Kidney (tissue), 14 donors: ENCODE measurements around the gene DPP6. TPM values are rescaled to one million over a fixed set of nuclear protein-coding genes. Genes with fewer than 3 reads are reported as not detected.

Experiments used
- DNase-seq, 5 donors: peaks; one replicate each; pipeline ENCODE4 v3.0.0-alpha.2; 2013 to 2020
- FAIRE-seq: peaks from 2 replicates; lab custom pipeline; 2012; peaks lifted over from hg19 to GRCh38; lab: Jason Lieb, UNC
- H3K27ac ChIP-seq, 2 donors: one replicate each; pipeline ENCODE4 v1.7.0; 2013; ENCODE audit warnings: low read depth in 2 of 2, low read length in 2 of 2, inconsistent platforms in 1 of 2
- H3K27me3 ChIP-seq: one replicate; pipeline ENCODE4 v1.7.1; 2013; ENCODE audit warnings: low read length, inconsistent platforms; ENCODE audit not compliant: control insufficient read depth, insufficient read depth
- H3K36me3 ChIP-seq, 3 donors: one replicate each; pipeline versions ENCODE4 v1.7.0 to v1.7.1; 2013; ENCODE audit warnings: low read length in 3 of 3, control low read depth in 1 of 3, inconsistent platforms in 1 of 3; ENCODE audit not compliant: insufficient read depth in 3 of 3, control insufficient read depth in 2 of 3
- H3K4me1 ChIP-seq, 3 donors: one replicate each; pipeline versions ENCODE4 v1.7.0 to v1.7.1; 2013; ENCODE audit warnings: low read length in 3 of 3, inconsistent platforms in 1 of 3, low read depth in 1 of 3; ENCODE audit not compliant: control insufficient read depth in 2 of 3, insufficient read depth in 2 of 3
- H3K4me3 ChIP-seq, 3 donors: one replicate each; pipeline versions ENCODE4 v1.7.0 to v1.8.1; 2013; ENCODE audit warnings: low read length in 3 of 3, control low read depth in 1 of 3, inconsistent platforms in 1 of 3
- H3K9ac ChIP-seq, 3 donors: one replicate each; pipeline versions ENCODE4 v1.7.0 to v1.7.1; 2013; ENCODE audit warnings: low read length in 3 of 3, control low read depth in 1 of 3, inconsistent platforms in 1 of 3
- H3K9me3 ChIP-seq, 3 donors: one replicate each; pipeline versions ENCODE4 v1.7.0 to v1.7.1; 2013; ENCODE audit warnings: low read length in 3 of 3, control low read depth in 1 of 3, inconsistent platforms in 1 of 3; ENCODE audit not compliant: control insufficient read depth in 2 of 3, insufficient read depth in 1 of 3
- intact Hi-C: fragments of 100-400 bp; cut with DNase I; formaldehyde crosslinking; loops from one replicate; pipeline ENCODE4 v1.11.1; 2022
- polyA plus RNA-seq: library from polyadenylated mRNA; stranded (reverse); fragments of 350-450 nt; fragmentation: Illumina TruSeq; extraction: RNeasy Lipid Tissue Mini Kit (QIAGEN cat#74804); gene quantifications from one replicate; pipeline ENCODE4 v1.2.3, GENCODE V29; 2014; ENCODE audit warnings: low read depth, low replicate concordance; ENCODE audit not compliant: insufficient read depth
- total RNA-seq: library from RNA; stranded (reverse); fragmentation: NEBNext Ultra II Directional; extraction: Animal tissue kit (Norgen Biotek cat#: 25700); gene quantifications from one replicate; pipeline ENCODE4 v1.2.1, GENCODE V29; 2021
- TF ChIP-seq, protein P1 (sequence below): IDR thresholded peaks from 3 replicates; pipeline ENCODE4 v1.5.1; 2012; ENCODE audit warnings: mild to moderate bottlenecking, moderate library complexity, borderline replicate concordance; ENCODE audit not compliant: insufficient read depth; ENCODE audit errors: extremely low read depth
- donor health status: control.
- donor health status: control.
- donor health status: control.
- donor health status: control.
- donor health status: control.
- donor health status: DM: yes; HTN: yes; CAD: no.
- donor health status: Normal renal cell carcinoma (clear cell type).

DPP6 gene
- total and polyA plus RNA-seq, 2 donors from 2014 or later = 1.8 to 6.9 TPM

DNA sequence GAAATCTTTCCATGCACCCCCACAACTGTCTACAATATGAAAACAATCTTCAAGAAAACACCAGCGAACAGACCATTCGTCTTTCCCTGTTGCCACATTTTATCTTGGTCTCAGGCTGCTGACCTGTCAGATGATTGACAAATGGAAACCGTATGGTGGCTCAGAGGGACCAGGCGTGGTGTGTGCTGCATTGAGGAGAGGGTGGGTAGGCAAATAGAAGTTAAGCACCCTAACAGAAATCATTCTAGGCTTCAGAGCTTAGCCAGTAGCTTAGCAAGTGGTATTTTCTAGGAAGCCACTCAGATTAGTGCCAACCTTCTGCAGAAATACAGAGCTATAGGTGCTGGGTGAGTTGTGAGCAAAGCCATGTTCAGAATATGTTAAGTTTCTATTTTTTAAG is 114.9 kb downstream of the DPP6 start:
- no peak for FAIRE-seq
- TF ChIP-seq, protein P1, sequence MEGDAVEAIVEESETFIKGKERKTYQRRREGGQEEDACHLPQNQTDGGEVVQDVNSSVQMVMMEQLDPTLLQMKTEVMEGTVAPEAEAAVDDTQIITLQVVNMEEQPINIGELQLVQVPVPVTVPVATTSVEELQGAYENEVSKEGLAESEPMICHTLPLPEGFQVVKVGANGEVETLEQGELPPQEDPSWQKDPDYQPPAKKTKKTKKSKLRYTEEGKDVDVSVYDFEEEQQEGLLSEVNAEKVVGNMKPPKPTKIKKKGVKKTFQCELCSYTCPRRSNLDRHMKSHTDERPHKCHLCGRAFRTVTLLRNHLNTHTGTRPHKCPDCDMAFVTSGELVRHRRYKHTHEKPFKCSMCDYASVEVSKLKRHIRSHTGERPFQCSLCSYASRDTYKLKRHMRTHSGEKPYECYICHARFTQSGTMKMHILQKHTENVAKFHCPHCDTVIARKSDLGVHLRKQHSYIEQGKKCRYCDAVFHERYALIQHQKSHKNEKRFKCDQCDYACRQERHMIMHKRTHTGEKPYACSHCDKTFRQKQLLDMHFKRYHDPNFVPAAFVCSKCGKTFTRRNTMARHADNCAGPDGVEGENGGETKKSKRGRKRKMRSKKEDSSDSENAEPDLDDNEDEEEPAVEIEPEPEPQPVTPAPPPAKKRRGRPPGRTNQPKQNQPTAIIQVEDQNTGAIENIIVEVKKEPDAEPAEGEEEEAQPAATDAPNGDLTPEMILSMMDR = no peak
- DNase-seq = no peak
- H3K9me3 ChIP-seq = no peaks in the 10 kb centered on the region
- no peak overlapping the region for H3K27ac ChIP-seq
- intact Hi-C loops = no loop called here
- no peaks in the 10 kb centered on the region for H3K4me1 ChIP-seq
- no peak overlapping the region for H3K9ac ChIP-seq
- no peak overlapping the region for H3K4me3 ChIP-seq
- H3K36me3 ChIP-seq = no peaks in the 10 kb centered on the region
- H3K27me3 ChIP-seq = no peaks in the 10 kb centered on the region

DNA sequence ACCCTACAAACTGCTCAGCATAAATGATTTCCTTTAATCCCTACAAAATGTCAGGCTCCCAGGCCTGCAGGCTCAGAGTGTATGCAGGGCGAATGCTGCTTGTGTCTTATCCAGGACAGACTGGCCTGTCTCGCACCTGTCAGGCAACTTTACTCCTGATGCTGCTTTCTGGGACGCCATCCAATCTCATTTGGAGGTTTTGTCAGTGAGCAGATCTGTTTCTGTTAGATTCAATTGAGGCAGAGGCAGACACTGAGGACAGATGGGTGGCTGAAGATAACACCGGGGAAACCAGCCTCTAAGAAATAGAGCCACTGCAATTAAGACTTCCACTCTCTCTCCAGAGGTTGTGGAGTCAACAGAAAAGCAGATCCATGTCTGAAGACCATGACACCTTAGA is 115.6 kb downstream of the DPP6 start:
- Histone ChIP-seq H3K9me3 (no peaks in the 10 kb centered on the region), H3K4me3 (no peak overlapping the region), H3K9ac (no peak overlapping the region), H3K27me3 (no peaks in the 10 kb centered on the region), H3K36me3 (no peaks in the 10 kb centered on the region), H3K4me1 (no peaks in the 10 kb centered on the region), H3K27ac (no peak overlapping the region)
- intact Hi-C loops = no loop called here
- FAIRE-seq = no peak
- TF ChIP-seq, protein P1 = no peak
- no peak for DNase-seq

DNA sequence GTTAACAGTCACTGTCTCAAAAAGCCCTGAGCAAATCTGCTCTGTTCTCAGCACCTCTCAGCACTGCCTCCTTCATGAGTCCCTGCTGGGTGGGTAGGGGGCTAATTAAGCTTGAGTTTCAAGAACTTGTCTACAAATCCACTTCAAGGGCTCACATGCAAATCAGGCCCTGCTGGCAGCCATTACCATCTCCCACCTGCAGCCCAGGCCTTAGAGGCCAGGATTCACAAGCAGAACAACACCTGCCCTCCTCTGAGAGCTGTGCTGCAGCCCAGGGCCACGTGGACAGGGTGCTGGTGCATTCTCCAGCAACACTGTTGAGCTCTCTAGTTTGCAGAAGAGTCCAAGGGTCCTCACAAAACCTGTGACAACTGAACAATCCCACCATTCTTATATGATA is 119.2 kb downstream of the DPP6 start:
- Histone ChIP-seq H3K27ac (no peak overlapping the region), H3K4me3 (no peak overlapping the region), H3K9me3 (no peaks in the 10 kb centered on the region), H3K4me1 (no peaks in the 10 kb centered on the region), H3K27me3 (no peaks in the 10 kb centered on the region), H3K36me3 (no peaks in the 10 kb centered on the region), H3K9ac (no peak overlapping the region)
- DNase-seq = no peak
- TF ChIP-seq, protein P1 = no peak
- intact Hi-C loops = no loop called here
- FAIRE-seq = no peak

DNA sequence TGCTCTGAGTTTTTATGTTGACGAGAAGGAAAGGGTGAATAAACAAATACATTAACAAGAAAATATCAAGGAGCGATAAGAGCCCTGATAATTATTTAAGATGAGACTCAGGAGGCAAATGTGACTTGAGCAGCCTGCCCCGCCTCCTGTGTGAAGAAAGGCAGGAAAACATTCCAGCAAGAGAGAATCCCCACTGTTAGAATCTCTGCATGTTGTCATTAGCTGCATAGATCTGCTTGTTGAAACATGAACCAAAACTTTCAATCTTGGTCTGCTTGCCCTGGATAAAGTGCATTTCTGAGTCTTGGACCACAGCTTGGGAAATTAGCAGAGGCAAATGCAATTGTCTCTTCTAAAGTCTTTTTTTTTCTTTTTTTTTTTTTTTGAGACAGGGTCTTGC is 120.0 kb downstream of the DPP6 start:
- no peaks in the 10 kb centered on the region for H3K9me3 ChIP-seq
- H3K9ac ChIP-seq = no peak overlapping the region
- no peak overlapping the region for H3K27ac ChIP-seq
- intact Hi-C loops = no loop called here
- FAIRE-seq (no peak), DNase-seq (no peak)
- no peaks in the 10 kb centered on the region for H3K4me1 ChIP-seq
- H3K36me3 ChIP-seq = no peaks in the 10 kb centered on the region
- H3K27me3 ChIP-seq = no peaks in the 10 kb centered on the region
- H3K4me3 ChIP-seq = no peak overlapping the region
- TF ChIP-seq, protein P1 = no peak
